Raji (cell line): ENCODE results near the gene ITSN1.

ENCODE experiments used
- POLR2A ChIP-seq: IDR thresholded peaks from 2 replicates; pipeline ENCODE4 v1.6.1; 2011; ENCODE audit warnings: low read depth, low read length, control low read depth; ENCODE audit not compliant: insufficient read depth

The ITSN1 gene

GRCh38 chr21:33901412-33902288, 259.3 kb downstream of the ITSN1 start:
- no peak for TF ChIP-seq POLR2A

DNA sequence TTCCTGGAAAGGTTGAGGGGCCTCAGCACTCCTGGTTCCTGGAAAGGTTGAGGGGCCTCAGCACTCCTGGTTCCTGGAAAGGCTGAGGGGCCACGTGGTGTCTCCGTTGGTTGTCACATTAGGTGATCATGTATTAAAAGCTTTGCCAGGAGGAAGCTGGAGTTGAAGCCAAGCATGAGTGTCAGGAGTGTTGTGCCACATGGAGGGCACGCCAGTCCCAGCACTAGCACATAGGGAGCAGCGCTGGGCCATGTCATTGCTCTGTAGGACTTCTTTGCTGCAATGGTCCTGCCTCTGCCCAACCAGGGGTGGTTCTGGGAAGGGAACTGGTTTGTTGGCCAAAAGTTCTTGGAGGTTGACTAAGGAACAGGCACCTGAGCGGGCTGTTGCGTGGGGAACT, 260.0 kb downstream of the ITSN1 start:
- TF ChIP-seq POLR2A: no peak

DNA sequence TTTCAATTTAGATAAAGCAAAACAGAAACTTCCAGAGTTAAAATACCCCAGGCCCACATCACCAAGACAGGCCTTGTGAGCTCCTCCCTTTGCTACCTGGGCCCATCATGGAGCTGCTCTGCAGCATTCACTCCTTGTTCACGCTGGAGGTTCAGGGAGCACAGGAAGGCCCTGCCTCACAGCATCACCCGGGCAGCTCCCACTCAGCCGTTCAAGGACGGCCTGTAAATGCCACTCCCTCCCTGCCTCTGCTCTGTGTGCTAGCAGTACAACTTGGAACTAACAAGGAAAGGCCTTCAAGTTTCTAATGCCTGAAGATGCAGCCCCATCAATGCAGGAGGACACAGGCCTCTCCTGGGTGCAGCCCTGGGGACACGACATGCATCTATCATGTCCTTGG, 261.7 kb downstream of the ITSN1 start:
- TF ChIP-seq POLR2A: no peak

- no peak for TF ChIP-seq POLR2A
Measured at GRCh38 chr21:33908760-33909159, 266.5 kb downstream of the ITSN1 start.

- no peak for TF ChIP-seq POLR2A
Measured at GRCh38 chr21:33909756-33910155, 267.5 kb downstream of the ITSN1 start.

GRCh38 chr21:33914188-33914587, 271.9 kb downstream of the ITSN1 start:
- TF ChIP-seq POLR2A: no peak

- peak; percentile 95 for TF ChIP-seq POLR2A
Measured at GRCh38 chr21:33915368-33916199, 273.3 kb downstream of the ITSN1 start, which contains the start of gene ATP5PO. Gene ATP5PO (minus strand): TSS chr21:33915804. CDS start chr21:33915763, 41 bp downstream.

GRCh38 chr21:33916200-33916567, 273.9 kb downstream of the ITSN1 start:
- no peak for TF ChIP-seq POLR2A

GRCh38 chr21:33917421-33917820, 275.1 kb downstream of the ITSN1 start:
- no peak for TF ChIP-seq POLR2A

- TF ChIP-seq POLR2A: no peak
Measured at GRCh38 chr21:33924079-33924765, 281.9 kb downstream of the ITSN1 start.

DNA sequence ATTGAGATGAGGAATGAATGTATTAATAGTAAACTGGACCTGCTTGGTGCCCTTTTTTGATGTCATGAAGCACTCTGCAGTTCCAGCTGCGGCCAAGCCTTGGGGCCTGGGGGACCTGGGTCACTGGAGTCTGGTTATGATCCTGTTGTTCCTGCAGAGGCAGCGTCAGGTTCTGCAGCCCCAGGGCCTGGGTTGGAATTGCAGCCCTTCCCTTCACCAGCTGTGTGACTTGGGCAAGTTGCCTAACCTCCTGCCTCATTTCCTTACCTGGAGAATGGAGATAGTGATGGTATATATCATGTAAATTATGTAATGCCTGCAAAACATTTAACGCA, 282.4 kb downstream of the ITSN1 start:
- no peak for TF ChIP-seq POLR2A

GRCh38 chr21:33931799-33932390, 289.6 kb downstream of the ITSN1 start:
- no peak for TF ChIP-seq POLR2A

DNA sequence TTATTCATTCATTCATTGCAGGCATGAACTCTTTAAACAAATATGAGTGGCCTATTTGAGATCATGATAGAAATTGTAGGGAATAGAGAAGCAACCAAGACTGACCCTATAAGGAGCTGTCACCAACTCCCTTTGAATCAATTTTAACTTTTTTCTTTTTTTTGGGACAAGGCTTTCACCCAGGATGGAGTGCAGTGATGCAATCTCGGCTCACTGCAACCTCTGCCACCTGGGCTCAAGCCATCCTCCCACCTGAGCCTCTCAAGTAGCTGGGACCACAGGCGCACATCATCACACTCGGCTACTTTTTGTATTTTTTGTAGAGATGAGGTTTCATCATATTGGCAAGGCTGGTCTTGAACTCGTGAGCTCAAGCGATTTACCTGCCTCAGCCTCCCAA, 290.4 kb downstream of the ITSN1 start:
- TF ChIP-seq POLR2A: no peak

DNA sequence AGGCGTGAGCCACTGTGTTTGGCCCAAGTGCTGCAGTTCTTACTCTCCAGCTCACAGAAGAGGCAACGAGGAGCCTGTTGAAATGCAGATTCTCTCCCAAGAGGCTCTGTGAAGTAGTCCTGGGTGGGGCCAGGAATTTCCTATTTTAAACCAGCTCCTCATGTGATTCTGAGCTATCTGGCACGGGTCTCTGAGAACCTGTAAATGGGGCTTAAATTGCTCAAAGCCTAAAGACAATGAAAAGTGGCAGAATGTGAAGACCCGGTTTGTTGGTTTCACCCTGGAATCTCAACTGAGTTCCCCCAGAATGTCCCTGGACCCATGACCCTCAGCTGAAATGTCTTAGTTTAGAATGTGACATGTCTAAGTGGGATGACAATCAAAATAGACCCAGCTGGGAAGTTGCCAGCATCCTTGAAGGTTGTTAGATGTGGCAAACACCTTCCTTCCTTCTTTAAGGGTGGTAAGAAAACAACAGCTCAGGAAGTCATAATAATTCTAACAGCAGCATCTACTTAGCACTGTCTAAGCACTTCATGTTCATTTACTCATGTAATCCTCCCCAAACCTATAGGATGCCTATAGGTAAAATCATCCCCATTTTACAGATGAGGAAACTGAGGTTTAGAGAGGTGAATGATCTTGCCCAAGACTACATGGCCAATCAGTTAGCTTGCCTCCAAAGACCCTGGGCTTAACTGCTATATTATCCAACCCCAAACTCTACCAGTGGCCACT, 294.2 kb downstream of the ITSN1 start:
- TF ChIP-seq POLR2A: no peak
